PC-3 (cell line): ENCODE results near the gene TNFRSF6B. TPM values are rescaled to one million over a fixed set of nuclear protein-coding genes. Genes with fewer than 3 reads are reported as not detected.

Experiments used
- ATAC-seq: fragments of 200-7000 bp; cut with Tn5 transposase; 2 replicates; pipeline ENCODE4 v1.9.1; 2020; ENCODE audit warnings: mild to moderate bottlenecking, moderate library complexity
- BruUV-seq: library from RNA; stranded (reverse); fragments of 400-500 nt; replicated peaks from 2 replicates; lab custom pipeline; 2021; lab: Mats Ljungman, UMichigan
- CTCF ChIA-PET: fragments of 300-600 bp; sonication (Branson Sonifier 250); formaldehyde crosslinking; loops from one replicate; lab custom pipeline; 2022; ENCODE audit warnings: antibody characterized with exemption; lab: Charles Lee
- POLR2A ChIA-PET: fragments of 300-600 bp; sonication (Branson Sonifier 250); formaldehyde crosslinking; loops from one replicate; lab custom pipeline; 2022; ENCODE audit warnings: antibody characterized with exemption; ENCODE audit not compliant: unreplicated experiment; lab: Charles Lee
- DNase-seq: peaks from one replicate; pipeline ENCODE4 v3.0.0-alpha.2; 2015
- H2AFZ ChIP-seq: fragments of 300-600 bp; sonication (generic); 2 replicates; pipeline ENCODE4 v1.6.0; 2016; ENCODE audit warnings: antibody characterized with exemption, low read length
- H3F3A ChIP-seq: fragments of 300-600 bp; sonication (generic); one replicate; pipeline ENCODE4 v1.6.0; 2017; ENCODE audit warnings: antibody characterized with exemption, low read length, control low read depth, mild to moderate bottlenecking; ENCODE audit not compliant: unreplicated experiment
- H3K27ac ChIP-seq: fragments of 300-600 bp; sonication (generic); 2 replicates; pipeline ENCODE4 v1.5.1; 2016; ENCODE audit warnings: mild to moderate bottlenecking, low read length
- H3K27me3 ChIP-seq: fragments of 300-600 bp; sonication (generic); 2 replicates; pipeline ENCODE4 v1.6.1; 2016; ENCODE audit warnings: low read length, mixed read lengths
- H3K36me3 ChIP-seq: fragments of 300-600 bp; sonication (generic); 2 replicates; pipeline ENCODE4 v1.6.1; 2016; ENCODE audit warnings: low read depth, mixed run types, low read length, mixed read lengths
- H3K4me1 ChIP-seq: fragments of 300-600 bp; sonication (generic); 2 replicates; pipeline ENCODE4 v1.5.1; 2016; ENCODE audit warnings: low read length; ENCODE audit not compliant: insufficient read depth
- H3K4me2 ChIP-seq: fragments of 300-600 bp; sonication (generic); 2 replicates; pipeline ENCODE4 v1.6.0; 2016; ENCODE audit warnings: low read length
- H3K4me3 ChIP-seq: fragments of 300-600 bp; sonication (generic); 2 replicates; pipeline ENCODE4 v1.5.1; 2016; ENCODE audit warnings: mild to moderate bottlenecking, low read length, mixed read lengths
- H3K79me2 ChIP-seq: fragments of 300-600 bp; sonication (generic); 2 replicates; pipeline ENCODE4 v1.6.1; 2017; ENCODE audit warnings: low read length, mixed read lengths
- H3K9ac ChIP-seq: fragments of 300-600 bp; sonication (generic); 2 replicates; pipeline ENCODE4 v1.6.0; 2016; ENCODE audit warnings: mild to moderate bottlenecking, low read length
- H3K9me2 ChIP-seq: fragments of 300-600 bp; sonication (generic); replicated peaks from 2 replicates; pipeline ENCODE4 v1.6.1; 2016; ENCODE audit warnings: mixed run types, low read length, mixed read lengths
- H3K9me3 ChIP-seq: fragments of 300-600 bp; sonication (generic); 2 replicates; pipeline ENCODE4 v1.6.1; 2016; ENCODE audit warnings: low read length, mixed read lengths
- H4K20me1 ChIP-seq: fragments of 300-600 bp; sonication (generic); 2 replicates; pipeline ENCODE4 v1.6.1; 2016; ENCODE audit warnings: low read length, mixed read lengths
- EZH2 ChIP-seq: fragments of 300-600 bp; sonication (generic); IDR thresholded peaks from one replicate; pipeline ENCODE4 v1.6.1; 2017; ENCODE audit warnings: antibody characterized with exemption, mild to moderate bottlenecking, low read length; ENCODE audit not compliant: unreplicated experiment
- EZH2phosphoT487 ChIP-seq: fragments of 300-600 bp; sonication (generic); IDR thresholded peaks from 2 replicates; pipeline ENCODE4 v1.6.1; 2018; ENCODE audit warnings: mild to moderate bottlenecking, antibody characterized with exemption, low read length, borderline replicate concordance
- intact Hi-C: fragments of 100-400 bp; cut with micrococcal nuclease; formaldehyde crosslinking; loops from 2 replicates; pipeline ENCODE4 v1.9.0; 2023
- total RNA-seq: library from RNA; depleted of rRNA; stranded (reverse); fragments of >200 nt; gene quantifications from 2 replicates; pipeline ENCODE4 v1.2.3, GENCODE V29; 2014
- TF ChIP-seq, protein P1 (sequence below): fragments of 300-600 bp; sonication (generic); conservative IDR thresholded peaks from 2 replicates; pipeline ENCODE4 v1.5.1; 2017; ENCODE audit warnings: antibody characterized with exemption, low read depth, mild to moderate bottlenecking, low read length

TNFRSF6B gene
- total RNA-seq, 1 experiment from 2014 or later: 41.6 TPM

DNA sequence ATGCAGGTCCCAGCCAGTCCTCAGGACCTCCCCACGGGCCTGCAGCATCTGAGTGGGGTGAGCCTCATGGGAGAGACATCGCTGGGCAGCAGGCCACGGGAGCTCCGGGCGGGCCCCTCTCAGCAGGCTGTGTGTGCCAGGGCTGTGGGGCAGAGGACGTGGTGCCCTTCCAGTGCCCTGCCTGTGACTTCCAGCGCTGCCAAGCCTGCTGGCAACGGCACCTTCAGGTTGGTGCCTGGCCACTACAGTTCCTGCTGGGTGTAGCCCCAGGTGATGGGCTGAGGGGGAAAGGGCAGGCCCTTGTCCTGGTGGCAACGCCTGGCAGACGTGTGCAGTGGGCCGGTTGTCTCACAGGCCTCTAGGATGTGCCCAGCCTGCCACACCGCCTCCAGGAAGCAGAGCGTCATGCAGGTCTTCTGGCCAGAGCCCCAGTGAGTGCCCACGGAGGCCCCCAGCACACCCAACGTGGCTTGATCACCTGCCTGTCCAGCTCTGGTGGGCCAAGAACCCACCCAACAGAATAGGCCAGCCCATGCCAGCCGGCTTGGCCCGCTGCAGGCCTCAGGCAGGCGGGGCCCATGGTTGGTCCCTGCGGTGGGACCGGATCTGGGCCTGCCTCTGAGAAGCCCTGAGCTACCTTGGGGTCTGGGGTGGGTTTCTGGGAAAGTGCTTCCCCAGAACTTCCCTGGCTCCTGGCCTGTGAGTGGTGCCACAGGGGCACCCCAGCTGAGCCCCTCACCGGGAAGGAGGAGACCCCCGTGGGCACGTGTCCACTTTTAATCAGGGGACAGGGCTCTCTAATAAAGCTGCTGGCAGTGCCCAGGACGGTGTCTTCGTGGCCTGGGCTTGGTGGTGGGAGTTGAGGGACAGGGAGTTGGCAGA lies 787 bp upstream of the TNFRSF6B start:
- no peak overlapping the region for H3K9ac ChIP-seq
- DNase-seq (no peak), ATAC-seq (no peak)
- H4K20me1 ChIP-seq: no peaks in the 10 kb centered on the region
- H2AFZ ChIP-seq: no peak overlapping the region
- no peak overlapping the region for H3K27ac ChIP-seq
- TF ChIP-seq, protein P1, sequence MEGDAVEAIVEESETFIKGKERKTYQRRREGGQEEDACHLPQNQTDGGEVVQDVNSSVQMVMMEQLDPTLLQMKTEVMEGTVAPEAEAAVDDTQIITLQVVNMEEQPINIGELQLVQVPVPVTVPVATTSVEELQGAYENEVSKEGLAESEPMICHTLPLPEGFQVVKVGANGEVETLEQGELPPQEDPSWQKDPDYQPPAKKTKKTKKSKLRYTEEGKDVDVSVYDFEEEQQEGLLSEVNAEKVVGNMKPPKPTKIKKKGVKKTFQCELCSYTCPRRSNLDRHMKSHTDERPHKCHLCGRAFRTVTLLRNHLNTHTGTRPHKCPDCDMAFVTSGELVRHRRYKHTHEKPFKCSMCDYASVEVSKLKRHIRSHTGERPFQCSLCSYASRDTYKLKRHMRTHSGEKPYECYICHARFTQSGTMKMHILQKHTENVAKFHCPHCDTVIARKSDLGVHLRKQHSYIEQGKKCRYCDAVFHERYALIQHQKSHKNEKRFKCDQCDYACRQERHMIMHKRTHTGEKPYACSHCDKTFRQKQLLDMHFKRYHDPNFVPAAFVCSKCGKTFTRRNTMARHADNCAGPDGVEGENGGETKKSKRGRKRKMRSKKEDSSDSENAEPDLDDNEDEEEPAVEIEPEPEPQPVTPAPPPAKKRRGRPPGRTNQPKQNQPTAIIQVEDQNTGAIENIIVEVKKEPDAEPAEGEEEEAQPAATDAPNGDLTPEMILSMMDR: no peak
- TF ChIP-seq EZH2 (no peak), EZH2phosphoT487 (no peak)
- BruUV-seq: no TSS peak
- no peak overlapping the region for H3K4me2 ChIP-seq
- ChIA-PET CTCF (interaction anchor here (1.0 kb wide), 1 partner anchor 54 kb away, joined by 4 read pairs; no protein-coding TSS in a partner anchor), POLR2A (interaction anchor here (0.6 kb wide), 1 partner anchor 13 kb away, joined by 3 read pairs; no protein-coding TSS in a partner anchor)
- H3F3A ChIP-seq: no peaks in the 10 kb centered on the region
- H3K27me3 ChIP-seq: no peaks in the 10 kb centered on the region
- no peaks in the 10 kb centered on the region for H3K9me2 ChIP-seq
- no peak overlapping the region for H3K4me3 ChIP-seq
- peaks cover 4% of the 10 kb centered on the region; the same call in 1 of the 2 replicates for H3K36me3 ChIP-seq
- intact Hi-C loops: no loop called here
- 0 out of 2 replicates have a peak, but pooled peaks cover 7% of the 10 kb centered on the region for H3K79me2 ChIP-seq
- H3K4me1 ChIP-seq: peaks cover 39% of the 10 kb centered on the region
- no peaks in the 10 kb centered on the region for H3K9me3 ChIP-seq

DNA sequence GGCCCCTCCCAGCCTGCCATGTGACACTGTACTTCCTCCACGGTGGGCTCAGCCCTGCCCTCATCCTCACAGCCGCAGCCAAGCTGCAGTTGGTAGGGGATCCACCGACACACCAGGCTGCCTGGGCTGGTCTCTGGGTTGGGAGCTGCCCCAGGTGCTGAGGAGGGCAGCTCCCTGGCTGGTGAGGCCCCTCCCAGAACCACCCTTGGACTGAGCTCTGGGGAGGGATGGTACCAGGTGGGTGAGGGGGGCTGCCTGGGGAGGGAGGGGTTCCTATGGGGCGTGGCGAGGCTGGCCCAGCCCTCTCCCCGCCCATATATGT lies 185 bp upstream of the TNFRSF6B start:
- TF ChIP-seq EZH2 (no peak), EZH2phosphoT487 (no peak)
- TF ChIP-seq, protein P1: no peak
- Histone ChIP-seq H3K9ac (0 out of 2 replicates have a peak overlapping the region, but pooled peaks have one; percentile 79), H3K4me1 (peaks cover 39% of the 10 kb centered on the region), H3K27ac (no peak overlapping the region), H2AFZ (no peak overlapping the region), H3K27me3 (no peaks in the 10 kb centered on the region), H4K20me1 (no peaks in the 10 kb centered on the region), H3K4me3 (peak overlapping the region; percentile 63), H3K4me2 (peak overlapping the region; percentile 89), H3K9me3 (no peaks in the 10 kb centered on the region), H3K9me2 (no peaks in the 10 kb centered on the region), H3F3A (no peaks in the 10 kb centered on the region), H3K36me3 (0 out of 2 replicates have a peak, but pooled peaks cover 4% of the 10 kb centered on the region), H3K79me2 (0 out of 2 replicates have a peak, but pooled peaks cover 7% of the 10 kb centered on the region)
- ChIA-PET CTCF (interaction anchor here (1.0 kb wide), 1 partner anchor 55 kb away, joined by 4 read pairs; no protein-coding TSS in a partner anchor), POLR2A (no interaction called here)
- ATAC-seq: peak; percentile 23
- DNase-seq: peak; percentile 61
- BruUV-seq: no TSS peak
- intact Hi-C loops: no loop called here
